Body of pancreas (tissue), 4 donors: ENCODE data around the gene ANO10.

Source experiments
- POLR2A ChIP-seq, 3 donors: fragments of 450-650 bp; IDR thresholded peaks; one replicate each; pipeline ENCODE4 v1.6.1; 2016; ENCODE audit warnings: antibody characterized with exemption in 3 of 3, mild to moderate bottlenecking in 2 of 3
- TF ChIP-seq, protein P1 (sequence below), 7 experiments: fragments of 450-650 bp in 4 of 7; fragments of 200-600 bp in 3 of 7; sonication (generic) in 3 of 7; IDR thresholded peaks; one replicate each; pipeline ENCODE4 v1.5.1; 2016 to 2019; ENCODE audit warnings: antibody characterized with exemption in 7 of 7

DNA sequence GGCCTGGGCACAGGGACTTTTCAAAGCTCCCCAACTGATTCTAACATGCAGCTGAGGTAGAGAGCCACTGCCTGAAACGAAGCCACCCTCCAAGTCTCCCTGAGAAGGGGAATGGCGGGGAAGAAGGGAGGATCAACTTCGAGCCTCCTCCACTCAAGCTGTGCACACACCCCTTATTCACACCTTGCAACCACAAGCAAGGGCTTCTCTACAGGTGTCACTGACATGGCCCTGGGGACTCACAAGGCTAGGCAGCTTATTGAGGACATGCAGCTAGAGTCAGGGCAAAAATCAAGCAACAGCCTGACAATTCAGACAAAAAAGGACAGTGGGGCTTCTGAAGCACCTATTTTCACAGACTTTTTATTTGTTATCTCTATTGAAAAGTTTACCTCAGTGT, 250.3 kb downstream of the ANO10 start:
- TF ChIP-seq, protein P1, sequence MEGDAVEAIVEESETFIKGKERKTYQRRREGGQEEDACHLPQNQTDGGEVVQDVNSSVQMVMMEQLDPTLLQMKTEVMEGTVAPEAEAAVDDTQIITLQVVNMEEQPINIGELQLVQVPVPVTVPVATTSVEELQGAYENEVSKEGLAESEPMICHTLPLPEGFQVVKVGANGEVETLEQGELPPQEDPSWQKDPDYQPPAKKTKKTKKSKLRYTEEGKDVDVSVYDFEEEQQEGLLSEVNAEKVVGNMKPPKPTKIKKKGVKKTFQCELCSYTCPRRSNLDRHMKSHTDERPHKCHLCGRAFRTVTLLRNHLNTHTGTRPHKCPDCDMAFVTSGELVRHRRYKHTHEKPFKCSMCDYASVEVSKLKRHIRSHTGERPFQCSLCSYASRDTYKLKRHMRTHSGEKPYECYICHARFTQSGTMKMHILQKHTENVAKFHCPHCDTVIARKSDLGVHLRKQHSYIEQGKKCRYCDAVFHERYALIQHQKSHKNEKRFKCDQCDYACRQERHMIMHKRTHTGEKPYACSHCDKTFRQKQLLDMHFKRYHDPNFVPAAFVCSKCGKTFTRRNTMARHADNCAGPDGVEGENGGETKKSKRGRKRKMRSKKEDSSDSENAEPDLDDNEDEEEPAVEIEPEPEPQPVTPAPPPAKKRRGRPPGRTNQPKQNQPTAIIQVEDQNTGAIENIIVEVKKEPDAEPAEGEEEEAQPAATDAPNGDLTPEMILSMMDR (IDR thresholded peaks at IDR 0.05), result no peak
- no peak for TF ChIP-seq POLR2A (IDR thresholded peaks at IDR 0.05)
